NT2/D1 (cell line): ENCODE data around the gene CHST12.

Source experiments
- DNase-seq: peaks from one replicate; pipeline ENCODE4 v3.0.0-alpha.2; 2011; ENCODE audit warnings: low read depth, low spot score
- H3K27me3 ChIP-seq: 2 replicates; pipeline ENCODE4 v1.6.0; 2011; ENCODE audit warnings: mild to moderate bottlenecking; ENCODE audit not compliant: insufficient read length, insufficient read depth
- H3K36me3 ChIP-seq: 2 replicates; pipeline ENCODE4 v1.6.1; 2011; ENCODE audit warnings: mild to moderate bottlenecking, low read length, mixed read lengths; ENCODE audit not compliant: insufficient read depth, insufficient read length
- H3K4me1 ChIP-seq: 2 replicates; pipeline ENCODE4 v1.5.1; 2011; ENCODE audit not compliant: insufficient read depth, insufficient read length
- H3K4me3 ChIP-seq: 2 replicates; pipeline ENCODE4 v1.5.1; 2011; ENCODE audit warnings: low read depth; ENCODE audit not compliant: insufficient read length
- H3K9ac ChIP-seq: 2 replicates; pipeline ENCODE4 v1.6.0; 2011; ENCODE audit warnings: low read depth; ENCODE audit not compliant: insufficient read length
- H3K9me3 ChIP-seq: 2 replicates; pipeline ENCODE4 v1.5.1; 2011; ENCODE audit warnings: mild to moderate bottlenecking, low read length; ENCODE audit not compliant: insufficient read depth
- SUZ12 ChIP-seq: IDR thresholded peaks from 2 replicates; pipeline ENCODE4 v1.6.1; 2011; ENCODE audit not compliant: insufficient read length, insufficient read depth; ENCODE audit errors: extremely low read depth
- YY1 ChIP-seq: IDR thresholded peaks from 2 replicates; pipeline ENCODE4 v1.6.1; 2011; ENCODE audit not compliant: insufficient read length, insufficient read depth
- ZNF274 ChIP-seq: IDR thresholded peaks from 2 replicates; pipeline ENCODE4 v1.6.1; 2011; ENCODE audit warnings: mild to moderate bottlenecking, low read depth, low read length

The CHST12 gene

DNA sequence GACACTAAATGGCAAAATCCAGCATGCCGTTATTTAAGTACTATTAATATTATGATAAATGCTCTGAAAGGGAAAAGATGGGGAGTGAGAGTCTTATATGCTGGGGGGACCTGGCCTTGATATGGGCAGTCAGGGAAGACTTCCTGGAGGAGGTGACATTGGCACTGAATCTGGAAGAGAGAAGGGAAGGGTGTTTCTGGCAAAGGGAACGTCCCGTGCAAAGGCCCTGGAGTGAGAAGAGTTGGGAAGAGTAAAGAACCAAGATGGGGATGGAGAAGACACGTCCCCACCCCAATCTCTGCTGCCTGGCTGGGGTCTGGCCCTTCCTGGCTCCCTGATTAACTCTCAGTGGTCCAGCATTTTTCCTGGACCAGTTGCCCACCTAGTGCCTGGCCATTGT, 77.8 kb downstream of the CHST12 start:
- Histone ChIP-seq H3K9me3 (no peaks in the 10 kb centered on the region), H3K9ac (no peak overlapping the region), H3K36me3 (no peaks in the 10 kb centered on the region), H3K4me1 (peaks cover 22% of the 10 kb centered on the region), H3K27me3 (peaks cover 3% of the 10 kb centered on the region), H3K4me3 (no peak overlapping the region)
- TF ChIP-seq ZNF274 (no peak), YY1 (no peak), SUZ12 (no peak)
- no peak for DNase-seq

DNA sequence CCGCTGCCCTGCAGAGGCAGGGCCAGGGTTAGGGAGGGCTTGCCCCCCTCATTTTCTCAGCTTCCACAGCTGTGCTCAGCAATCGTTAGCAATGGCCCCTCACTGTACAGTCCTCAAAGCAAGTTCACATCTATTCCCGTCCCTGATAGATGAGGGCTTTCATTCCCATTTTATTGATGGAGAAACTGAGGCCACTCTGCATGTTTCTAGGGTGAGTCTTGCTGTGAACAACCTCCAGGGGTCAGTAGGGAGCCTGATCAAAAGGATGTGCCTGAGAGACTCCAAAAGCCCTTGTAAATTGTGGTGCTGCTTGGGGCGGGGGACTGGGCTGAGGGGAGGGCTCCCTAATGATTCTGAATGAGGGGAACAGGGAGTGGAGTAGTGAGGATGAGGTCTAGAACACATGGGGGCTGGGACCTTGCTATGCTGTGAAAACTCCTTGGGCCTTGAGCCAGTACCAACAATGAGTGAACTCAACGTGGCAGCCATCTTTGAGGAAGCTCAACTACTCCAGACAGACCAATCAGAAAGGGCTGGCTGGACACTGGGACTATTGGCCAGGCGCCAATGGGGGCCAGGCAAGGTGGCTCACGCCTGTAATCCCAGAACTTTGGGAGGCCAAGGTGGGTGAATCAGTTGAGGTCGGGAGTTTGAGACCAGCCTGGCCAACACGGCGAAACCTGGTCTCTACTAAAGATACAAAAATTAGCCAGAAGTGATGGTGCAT, 79.5 kb downstream of the CHST12 start:
- no peak for TF ChIP-seq SUZ12
- no peak for TF ChIP-seq ZNF274
- TF ChIP-seq YY1: no peak

DNA sequence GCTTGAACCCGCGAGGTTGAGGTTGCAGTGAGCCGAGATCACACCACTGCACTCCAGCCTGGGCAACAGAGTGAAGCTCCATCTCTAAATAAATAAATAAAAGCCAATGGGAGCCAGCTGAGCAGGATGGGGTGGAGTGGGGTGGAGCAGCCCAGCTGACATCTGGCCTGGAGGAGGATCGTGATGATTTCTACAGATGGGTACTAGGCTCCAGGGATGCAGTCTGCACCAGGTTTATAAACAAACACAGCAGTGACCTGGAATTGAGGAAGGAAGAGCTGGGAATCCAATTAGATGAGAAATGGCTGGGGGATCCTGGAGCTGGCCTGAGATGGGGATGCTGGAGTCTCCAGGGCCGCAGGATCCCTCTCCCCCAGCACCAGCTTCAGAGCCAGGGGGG, 80.1 kb downstream of the CHST12 start:
- H3K9ac ChIP-seq: no peak overlapping the region
- no peak for DNase-seq
- TF ChIP-seq SUZ12: no peak
- no peak for TF ChIP-seq YY1
- no peak for TF ChIP-seq ZNF274
- no peaks in the 10 kb centered on the region for H3K9me3 ChIP-seq
- peaks cover 3% of the 10 kb centered on the region for H3K27me3 ChIP-seq
- H3K36me3 ChIP-seq: no peaks in the 10 kb centered on the region
- H3K4me1 ChIP-seq: peaks cover 15% of the 10 kb centered on the region
- no peak overlapping the region for H3K4me3 ChIP-seq

More for the DNA sequence above, 79.5 kb downstream of the CHST12 start:
- Histone ChIP-seq H3K9ac (no peak overlapping the region), H3K27me3 (peaks cover 3% of the 10 kb centered on the region), H3K4me1 (peaks cover 16% of the 10 kb centered on the region), H3K36me3 (no peaks in the 10 kb centered on the region), H3K9me3 (no peaks in the 10 kb centered on the region), H3K4me3 (no peak overlapping the region)
- DNase-seq: no peak

DNA sequence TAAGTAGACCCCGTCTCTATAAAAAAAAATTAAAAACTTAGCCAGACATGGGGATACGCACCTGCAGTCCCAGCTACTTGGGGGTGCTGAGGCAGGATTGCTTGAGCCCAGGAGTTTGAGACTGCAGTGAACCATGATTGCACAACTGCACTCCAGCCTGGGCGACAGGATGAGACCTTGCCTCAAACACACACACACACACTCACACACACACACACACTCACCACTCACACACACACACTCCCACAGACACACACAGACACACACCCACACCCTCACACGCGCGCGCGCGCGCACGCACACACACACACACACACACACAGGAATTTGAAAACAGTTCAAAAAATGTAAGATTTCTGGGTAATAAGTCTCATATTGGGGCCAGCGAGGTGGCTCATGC, 81.5 kb downstream of the CHST12 start:
- no peak for DNase-seq
- Histone ChIP-seq H3K4me1 (peaks cover 12% of the 10 kb centered on the region), H3K9ac (no peak overlapping the region), H3K9me3 (no peaks in the 10 kb centered on the region), H3K4me3 (no peak overlapping the region), H3K27me3 (no peaks in the 10 kb centered on the region), H3K36me3 (no peaks in the 10 kb centered on the region)
- no peak for TF ChIP-seq YY1
- no peak for TF ChIP-seq ZNF274
- TF ChIP-seq SUZ12: no peak

DNA sequence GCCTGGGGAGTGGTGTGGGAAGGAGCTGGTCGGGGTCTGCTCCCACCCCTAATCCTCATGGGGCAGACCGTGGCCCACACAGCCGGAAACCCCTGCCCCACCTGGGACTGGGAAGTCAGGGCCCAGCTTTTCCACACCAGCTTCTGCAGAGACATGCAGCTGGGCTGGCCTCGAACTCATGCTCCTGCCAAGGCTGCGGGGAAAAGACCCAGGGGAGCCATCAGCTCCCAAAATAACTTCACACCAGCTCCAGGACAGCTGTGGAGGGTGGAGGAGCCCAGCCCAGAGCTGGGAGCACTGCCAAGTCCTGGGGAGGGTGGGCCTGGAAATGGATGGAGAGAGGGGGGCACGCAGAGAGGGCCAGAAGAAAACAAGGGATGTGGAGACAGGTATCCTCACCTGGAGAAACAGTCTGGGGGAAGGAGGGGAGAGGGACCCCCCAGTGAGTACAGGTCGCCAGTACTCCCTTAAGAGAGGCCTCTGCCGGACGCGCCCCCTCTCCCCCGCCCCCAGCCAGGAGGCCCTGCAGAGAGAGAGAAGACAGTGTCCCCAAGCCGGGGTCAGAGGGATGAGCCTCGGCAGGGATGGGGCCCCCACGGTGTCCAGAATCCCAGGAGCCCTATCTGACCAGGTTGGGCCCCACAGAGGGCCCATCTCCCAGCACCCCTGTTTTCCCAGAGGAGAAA, 84.3 kb downstream of the CHST12 start:
- peaks cover 12% of the 10 kb centered on the region for H3K4me1 ChIP-seq
- no peak for DNase-seq
- no peaks in the 10 kb centered on the region for H3K36me3 ChIP-seq
- no peaks in the 10 kb centered on the region for H3K9me3 ChIP-seq
- no peak overlapping the region for H3K9ac ChIP-seq
- H3K27me3 ChIP-seq: no peaks in the 10 kb centered on the region
- TF ChIP-seq ZNF274 (no peak), YY1 (no peak), SUZ12 (no peak)
- no peak overlapping the region for H3K4me3 ChIP-seq

DNA sequence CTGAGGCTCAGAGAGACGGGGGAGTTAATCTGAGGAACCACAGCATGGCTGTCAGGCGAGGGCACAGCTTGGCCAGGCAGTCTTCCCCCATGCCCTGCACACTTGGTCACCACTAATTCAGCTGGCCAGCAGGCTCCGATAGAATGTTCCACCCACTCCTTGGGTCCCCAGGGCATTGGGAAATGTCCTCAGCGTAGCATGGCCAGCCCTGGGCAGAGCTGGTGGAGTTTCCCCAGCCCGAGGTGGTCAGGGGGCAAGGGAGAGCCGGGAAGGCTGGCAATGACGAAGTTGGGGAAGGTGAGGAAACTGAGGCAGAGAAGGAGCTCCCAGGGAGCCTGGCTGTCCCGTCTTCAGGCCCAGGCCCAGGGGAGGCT, 84.8 kb downstream of the CHST12 start:
- Histone ChIP-seq H3K27me3 (no peaks in the 10 kb centered on the region), H3K4me1 (peaks cover 12% of the 10 kb centered on the region), H3K9ac (no peak overlapping the region), H3K9me3 (no peaks in the 10 kb centered on the region), H3K36me3 (no peaks in the 10 kb centered on the region), H3K4me3 (no peak overlapping the region)
- TF ChIP-seq SUZ12: no peak
- no peak for TF ChIP-seq YY1
- no peak for TF ChIP-seq ZNF274
- DNase-seq: no peak

DNA sequence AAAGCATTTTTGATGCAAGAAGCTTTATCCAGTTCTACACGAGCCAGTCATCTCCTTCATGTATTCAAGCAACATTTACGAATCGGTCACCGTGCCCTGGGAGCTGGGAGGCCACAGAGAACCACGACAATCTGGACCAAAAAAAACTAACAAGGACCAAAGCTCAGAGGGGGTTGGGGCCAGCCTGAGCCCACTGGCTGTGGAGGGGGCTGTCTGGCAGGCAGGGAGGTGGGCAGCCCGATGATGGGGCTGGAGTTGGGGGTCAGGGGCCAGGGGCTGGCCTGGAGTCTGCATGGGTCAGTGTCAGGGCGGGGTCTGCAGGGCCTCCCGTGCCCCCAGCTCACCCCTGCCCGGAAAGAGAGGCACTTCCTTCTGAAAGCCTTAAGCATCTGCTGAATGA, 85.3 kb downstream of the CHST12 start:
- Histone ChIP-seq H3K36me3 (no peaks in the 10 kb centered on the region), H3K9ac (no peak overlapping the region)

More for the DNA sequence above, 85.3 kb downstream of the CHST12 start:
- TF ChIP-seq YY1 (no peak), ZNF274 (no peak), SUZ12 (no peak)
- DNase-seq: no peak
- Histone ChIP-seq H3K4me3 (no peak overlapping the region), H3K27me3 (no peaks in the 10 kb centered on the region), H3K9me3 (no peaks in the 10 kb centered on the region), H3K4me1 (peaks cover 15% of the 10 kb centered on the region)
